HG02798 (cell line): ENCODE measurements around the gene PLAGL2.
"Not testable (repeated sequence)": the region's sequence is repeated elsewhere in the genome, so short reads cannot be mapped to it uniquely, and the experiment has no call there.

ENCODE experiments used
- ATAC-seq: cut with Tn5 transposase; IDR thresholded peaks from one replicate; pipeline ENCODE4 v1.9.1; 2021; ENCODE audit warnings: mild to moderate bottlenecking; ENCODE audit not compliant: unreplicated experiment, poor library complexity

Gene PLAGL2

DNA sequence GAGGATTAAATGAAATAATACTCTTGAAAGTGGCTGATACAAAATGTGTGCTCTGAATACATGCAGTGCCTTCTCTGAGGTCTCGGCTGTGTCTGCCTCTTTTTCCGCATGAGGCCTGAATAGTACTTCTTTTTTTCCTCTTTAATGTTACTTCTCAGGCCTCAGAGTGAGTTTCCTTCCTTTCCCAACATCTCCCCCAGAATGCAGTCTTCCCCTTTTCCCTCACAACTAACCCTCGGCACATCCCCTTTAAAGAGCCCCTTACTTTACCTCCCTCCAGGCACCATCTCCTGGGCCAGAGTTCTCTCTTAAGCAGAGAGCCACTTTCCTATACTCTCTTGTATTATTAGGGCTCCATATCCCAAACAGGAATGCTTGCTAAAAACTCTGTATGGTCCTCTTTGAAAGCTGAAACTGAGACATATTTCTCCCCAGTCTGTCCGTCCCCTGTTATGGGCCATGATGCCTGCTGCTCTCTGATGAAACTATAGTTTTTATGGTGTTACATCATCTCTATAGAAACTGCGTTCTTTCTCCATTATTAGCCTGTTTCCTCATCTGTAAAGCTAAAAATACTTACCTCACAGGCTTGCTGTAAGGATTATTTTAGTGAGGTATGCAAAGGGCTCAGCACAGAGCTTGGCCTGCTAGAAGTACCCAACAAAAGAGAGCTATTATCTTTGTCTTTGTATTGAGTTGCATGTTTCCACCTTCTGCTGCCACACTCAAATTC, 2.3 kb downstream of the PLAGL2 start:
- ATAC-seq, result no peak

DNA sequence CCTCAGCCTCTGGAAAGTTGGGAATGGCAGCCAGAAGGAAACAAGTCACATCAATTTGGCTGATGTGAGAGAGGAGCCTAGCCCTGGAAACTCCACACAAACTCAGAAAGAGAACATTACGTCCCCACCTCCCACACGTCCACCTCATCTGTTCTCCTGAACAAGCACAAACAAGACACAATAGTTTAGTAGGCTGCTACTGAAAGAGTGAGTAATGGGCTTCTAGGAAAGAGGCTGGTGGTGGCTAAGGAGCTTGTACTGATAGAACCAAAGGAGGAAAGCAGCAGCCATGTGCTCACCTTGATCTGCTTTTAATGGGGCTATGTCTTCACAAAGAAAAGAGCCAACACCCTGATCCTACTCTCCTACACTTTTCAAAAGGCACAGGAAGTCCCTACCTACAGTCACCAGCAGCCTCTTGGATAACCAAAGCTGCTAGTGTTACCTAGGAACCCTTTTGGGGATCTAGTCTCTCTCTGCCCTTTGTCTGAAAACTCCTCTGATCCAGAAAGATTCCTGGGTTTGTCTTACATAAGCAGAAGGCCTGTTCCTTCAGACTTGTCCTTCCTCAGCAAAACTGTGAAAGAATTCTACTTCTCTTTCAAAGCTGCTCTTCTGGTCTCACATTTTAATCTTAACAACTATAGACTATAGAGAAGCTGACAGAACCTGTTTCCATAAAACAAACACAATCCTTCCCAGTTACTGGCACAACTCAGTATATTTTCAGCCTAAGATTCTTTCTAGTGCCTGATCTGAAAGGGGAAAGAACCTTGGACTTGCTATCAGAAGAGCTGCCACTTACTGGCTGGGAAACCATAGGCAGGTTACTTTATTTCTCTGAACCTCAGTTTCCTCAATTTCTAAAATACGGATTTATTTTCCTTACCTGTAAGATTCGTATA, 3.1 kb downstream of the PLAGL2 start:
- no peak for ATAC-seq

DNA sequence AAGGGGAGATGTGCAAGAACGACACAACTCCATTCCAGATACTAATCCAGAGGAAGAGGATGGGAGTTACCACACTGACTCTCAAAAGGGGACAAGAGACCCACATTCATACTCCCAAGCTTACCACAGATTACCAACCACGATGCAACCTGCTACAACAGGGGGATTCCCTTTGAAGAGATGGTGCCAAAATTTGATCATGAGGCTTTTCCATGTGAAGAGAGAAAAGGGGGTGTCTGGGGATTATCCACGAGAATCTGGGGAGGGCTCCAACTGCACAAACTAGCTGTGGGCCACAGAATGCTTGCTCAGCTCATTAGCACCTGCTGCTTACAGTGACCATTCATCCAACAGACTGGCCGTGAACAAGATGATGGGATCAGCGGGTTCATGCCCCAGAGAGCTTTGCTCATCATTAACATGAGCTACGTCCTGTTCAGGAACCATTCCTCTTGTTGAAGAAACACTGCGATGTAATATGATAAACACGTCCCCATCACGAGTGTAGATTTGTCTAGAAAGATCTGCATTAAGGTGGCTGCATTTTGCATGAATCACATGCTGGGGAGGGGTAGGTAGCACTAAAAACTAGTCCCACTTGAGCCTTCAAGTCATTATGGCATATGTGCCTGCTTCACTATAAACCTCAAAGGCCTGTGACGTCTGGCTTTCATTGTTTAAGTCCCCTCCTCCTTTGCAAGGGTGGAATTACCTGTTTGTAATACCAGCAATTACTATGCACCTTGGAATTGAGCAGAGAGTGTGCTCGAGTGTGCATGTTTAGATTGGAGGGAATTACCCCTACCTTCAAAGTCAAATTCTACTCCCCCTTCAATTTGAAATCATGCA, 4.0 kb downstream of the PLAGL2 start:
- ATAC-seq, result no peak

DNA sequence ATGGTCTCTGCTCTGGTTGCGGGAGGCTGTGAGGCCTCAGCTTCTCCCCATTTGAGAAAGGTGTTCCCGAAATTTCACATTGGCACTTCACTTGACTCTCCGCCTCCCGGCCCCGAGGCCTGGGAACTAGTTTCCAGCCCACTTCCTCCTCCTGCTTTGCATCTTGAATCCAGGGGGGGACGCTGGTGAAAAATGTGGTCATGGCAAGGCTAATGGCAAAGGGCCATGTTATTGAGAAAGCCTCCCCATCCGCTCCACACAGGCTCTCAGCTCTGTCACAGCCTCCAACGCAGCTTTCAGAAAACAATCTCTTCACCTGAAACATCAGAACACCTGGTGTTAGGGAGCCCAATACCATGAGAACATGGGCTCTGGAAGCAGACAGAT, 5.6 kb downstream of the PLAGL2 start:
- ATAC-seq, result no peak

DNA sequence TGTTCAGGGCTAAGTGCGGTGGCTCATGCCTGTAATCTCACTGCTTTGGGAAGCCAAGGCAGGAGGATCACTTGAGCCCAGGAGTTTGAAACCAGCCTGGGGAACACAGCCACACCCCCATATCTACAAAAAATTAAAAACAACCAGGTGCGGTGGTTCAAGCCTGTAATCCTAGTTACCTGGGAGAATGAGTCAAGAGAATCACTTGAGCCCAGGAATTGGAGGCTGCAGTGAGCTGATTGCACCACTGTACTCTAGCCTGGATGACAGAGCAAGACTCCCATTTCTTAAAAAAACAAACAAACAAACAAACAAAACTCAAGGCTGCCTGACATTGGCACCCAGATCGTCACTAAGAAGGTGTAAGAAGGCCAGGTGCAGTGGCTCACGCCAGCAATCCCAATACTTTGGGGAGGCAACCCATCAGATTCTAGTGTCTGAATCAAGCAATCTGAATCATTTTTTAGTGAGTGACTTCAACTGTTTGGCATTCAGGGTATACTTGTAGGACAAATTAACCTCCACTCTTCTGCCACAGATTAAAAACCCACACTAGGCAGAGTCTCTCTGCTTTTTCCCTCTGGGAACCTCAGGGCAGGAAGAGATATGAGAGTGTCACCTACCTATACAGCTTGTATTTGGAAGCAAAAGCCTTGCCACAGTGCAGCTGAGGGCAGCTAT, 6.1 kb downstream of the PLAGL2 start:
- ATAC-seq, result no peak

DNA sequence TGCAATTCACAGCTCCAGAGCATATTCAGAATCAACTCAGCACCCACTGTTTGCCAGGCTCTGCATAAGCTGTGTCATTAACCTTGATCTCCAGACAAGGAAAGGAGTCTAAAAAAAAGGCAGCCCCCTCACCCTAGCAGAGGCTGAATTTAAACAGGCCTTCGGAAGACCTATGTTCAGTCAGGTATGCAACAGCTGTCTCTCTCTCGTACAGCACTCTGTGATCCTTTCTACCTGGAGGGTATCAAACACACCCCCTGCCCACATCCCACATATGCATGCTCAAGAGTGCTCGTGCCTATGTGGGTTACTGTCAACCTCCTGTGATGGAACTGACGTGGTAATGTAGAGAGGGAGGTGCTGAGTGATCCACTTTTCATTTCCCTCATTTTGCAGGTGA, 8.5 kb downstream of the PLAGL2 start:
- no peak for ATAC-seq

DNA sequence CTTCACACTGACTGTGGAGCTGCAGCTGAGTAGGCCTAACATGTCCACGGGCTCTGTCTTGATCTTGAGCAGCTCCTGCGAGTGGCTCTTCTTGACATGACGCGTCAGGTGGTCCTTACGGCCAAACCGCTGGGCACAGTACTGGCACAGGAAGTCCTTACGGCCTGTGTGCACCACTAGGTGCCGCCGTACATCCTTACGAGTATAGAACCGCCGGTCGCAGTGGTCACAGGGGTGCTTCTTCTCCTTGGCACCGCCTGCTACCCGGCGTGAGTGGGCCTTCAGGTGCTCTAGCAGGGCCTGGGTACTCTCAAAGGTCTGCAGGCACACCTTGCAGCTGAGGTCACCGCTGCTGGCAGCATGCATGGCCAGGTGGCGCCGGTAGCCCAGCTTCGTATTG, 10.4 kb downstream of the PLAGL2 start:
- ATAC-seq, result not testable (repeated sequence)

DNA sequence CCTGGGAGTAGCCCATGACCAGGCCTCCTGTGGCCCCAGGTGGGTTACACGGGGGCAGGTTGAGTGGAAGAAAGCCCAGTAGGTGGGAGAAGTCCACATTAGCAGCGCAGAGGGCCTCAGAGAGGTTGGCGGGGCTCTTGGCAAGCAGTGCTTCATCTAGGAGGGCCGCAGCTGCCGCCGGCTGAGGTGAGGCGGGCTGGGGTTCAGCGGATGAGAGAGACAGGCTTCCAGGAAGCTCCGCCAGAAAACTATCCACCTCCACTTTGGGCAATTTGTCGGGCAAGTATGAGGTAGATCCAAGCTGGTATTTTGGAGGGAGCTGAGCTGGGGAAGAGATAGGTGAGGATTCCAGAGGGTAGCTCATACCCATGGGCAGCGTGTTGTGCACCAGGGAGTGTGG, 10.9 kb downstream of the PLAGL2 start:
- not testable (repeated sequence) for ATAC-seq

DNA sequence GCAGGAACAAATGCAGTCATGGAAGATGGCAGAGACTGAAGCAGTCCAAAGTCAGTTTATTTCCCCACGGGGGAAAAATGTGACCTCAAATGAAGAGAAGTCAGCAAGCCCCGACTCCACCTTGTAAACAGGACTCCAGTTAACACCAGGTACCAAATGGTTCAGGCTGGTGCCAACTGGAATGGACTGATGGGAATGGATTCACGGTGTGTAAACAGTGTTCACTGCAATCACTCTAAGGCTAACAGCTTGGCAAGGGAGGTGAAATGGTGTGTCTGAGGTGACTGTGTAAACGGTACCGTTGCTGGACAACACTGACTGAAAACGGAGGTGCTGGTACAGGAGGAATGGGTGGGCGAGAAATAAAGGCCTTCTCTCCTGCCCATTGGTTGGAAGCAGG, 12.0 kb downstream of the PLAGL2 start:
- ATAC-seq, result no peak

DNA sequence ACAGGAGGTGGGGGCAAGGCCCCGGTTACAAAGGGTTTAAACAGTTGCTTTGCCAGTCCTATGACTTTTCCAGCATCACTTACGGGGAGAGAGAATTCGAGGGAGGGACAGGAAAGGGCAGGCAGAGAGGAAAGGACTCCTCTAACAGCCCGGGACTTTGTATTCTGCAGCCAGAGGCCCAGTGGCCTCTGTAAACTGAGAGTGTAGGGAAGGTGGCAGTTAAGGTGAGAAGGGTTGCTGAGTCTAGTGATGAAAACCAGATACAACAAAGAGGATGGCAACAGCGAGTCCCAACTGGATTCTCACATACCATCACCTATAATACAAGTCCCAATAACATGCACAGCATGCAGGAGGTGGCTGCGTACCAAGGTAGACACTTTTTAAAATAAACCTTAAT, 13.5 kb downstream of the PLAGL2 start:
- no peak for ATAC-seq

DNA sequence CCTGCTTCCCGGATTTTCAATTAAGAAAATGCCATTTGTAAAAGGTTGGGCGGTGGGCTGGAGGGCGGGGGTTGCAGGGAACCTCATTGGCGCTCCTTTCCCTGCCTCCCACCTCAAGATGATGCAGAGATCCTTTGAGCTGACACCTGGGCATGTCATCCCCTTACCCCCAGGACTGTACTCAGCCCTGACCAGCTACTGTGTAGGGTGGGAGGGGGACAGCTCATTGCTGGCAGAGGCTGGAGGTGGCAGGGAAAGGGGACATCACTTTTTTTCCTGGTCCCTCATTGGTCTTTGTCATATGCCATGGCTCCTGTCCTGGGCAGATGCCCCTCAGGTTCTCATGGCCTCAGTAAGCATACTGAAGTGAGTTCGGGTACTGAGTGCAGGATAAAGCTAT, 14.2 kb downstream of the PLAGL2 start:
- ATAC-seq, result not testable (repeated sequence)

DNA sequence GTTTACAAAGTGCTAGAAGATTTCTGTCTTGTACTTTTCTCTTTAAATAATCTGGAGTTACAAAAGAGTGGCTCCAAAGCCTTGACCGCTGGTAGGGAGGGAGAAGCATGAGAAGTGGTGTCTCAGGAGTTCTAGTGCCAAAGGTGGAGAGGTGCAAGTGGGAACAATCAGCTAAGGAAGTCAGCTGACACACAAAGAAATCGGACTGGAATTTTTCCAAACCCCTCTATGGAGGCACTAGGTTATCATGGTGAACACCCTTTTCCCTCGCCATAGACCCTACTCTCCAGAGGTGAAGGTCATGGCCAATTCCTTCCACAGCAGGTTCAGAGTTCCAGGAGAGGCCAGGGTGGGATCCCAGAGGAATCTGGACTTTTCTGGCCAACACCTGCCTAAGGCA, 14.8 kb downstream of the PLAGL2 start:
- ATAC-seq, result no peak

DNA sequence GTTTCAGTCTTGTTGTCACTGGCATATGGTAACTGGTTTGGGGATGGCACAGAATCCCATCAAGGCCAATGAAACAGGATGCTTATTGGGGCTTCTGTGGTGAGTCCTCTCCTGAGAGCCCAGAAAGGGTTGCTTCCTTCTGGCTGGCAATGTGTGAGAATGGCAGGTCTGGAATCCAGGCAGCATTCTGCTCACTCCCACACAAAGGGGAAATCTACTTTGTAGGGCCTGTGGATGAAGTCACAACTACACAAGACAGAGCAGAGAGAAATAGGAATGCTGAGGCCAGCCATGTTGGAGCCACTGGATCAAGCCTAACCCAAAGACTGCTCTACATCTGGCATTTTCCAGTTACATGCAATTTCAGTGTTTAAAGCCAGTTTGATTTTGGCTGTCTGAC, 15.7 kb downstream of the PLAGL2 start:
- no peak for ATAC-seq

DNA sequence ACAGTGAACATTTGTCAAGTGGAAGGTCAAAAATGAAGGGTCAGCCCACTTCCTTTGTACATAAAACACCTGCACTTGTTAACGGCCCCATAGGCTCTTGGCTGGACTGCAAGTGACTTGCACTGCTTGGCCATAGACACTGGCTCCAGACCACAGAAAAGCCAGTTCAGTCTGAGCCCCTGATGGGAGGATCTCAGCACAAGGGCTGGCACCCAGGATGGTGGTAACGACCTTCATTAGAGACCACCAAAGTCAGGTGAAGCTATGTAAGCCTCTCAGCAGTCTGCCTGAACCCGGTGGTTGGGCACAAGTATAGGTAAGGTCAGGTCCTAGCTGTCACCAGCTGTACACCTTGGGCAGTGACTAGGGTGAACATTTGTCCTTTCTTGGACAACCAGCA, 16.1 kb downstream of the PLAGL2 start:
- ATAC-seq, result no peak

DNA sequence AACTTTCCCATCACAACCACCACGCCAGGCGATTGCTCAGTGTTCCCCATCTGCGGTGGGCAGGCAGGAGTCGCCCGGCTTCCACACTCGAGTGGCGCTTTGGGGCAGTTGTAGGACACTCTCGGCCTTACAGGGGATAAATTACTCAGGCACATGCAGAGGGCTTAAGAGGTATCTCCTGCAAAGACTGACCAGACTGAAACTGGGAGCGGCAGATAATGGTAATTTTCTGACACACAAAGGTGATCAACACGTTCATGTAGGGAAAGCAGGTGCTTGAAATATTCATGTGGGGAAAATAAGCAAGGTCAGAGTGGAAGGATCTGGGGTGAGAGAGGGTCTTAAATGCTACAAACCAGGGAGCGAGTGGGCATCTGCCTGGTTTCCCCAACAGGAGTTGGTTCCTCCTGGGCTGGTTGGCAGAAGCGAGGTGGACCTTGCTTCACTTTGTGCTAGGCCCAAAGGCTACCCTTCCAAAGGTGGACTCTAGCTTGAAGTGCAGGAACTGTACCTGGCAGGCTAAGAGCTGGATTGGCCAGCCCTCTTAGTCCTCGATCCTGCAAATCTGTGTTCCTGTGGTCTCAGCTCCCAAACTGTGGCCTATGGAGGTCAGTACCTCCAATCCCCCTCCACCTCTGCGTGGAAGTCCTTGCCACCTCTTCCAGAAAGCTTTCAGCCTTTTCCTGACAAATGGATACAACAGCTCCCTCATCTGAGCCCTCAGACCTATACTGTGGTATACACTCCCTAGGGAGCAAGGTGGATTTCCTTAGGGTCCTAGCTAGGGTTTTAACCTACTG, 16.7 kb downstream of the PLAGL2 start:
- no peak for ATAC-seq

DNA sequence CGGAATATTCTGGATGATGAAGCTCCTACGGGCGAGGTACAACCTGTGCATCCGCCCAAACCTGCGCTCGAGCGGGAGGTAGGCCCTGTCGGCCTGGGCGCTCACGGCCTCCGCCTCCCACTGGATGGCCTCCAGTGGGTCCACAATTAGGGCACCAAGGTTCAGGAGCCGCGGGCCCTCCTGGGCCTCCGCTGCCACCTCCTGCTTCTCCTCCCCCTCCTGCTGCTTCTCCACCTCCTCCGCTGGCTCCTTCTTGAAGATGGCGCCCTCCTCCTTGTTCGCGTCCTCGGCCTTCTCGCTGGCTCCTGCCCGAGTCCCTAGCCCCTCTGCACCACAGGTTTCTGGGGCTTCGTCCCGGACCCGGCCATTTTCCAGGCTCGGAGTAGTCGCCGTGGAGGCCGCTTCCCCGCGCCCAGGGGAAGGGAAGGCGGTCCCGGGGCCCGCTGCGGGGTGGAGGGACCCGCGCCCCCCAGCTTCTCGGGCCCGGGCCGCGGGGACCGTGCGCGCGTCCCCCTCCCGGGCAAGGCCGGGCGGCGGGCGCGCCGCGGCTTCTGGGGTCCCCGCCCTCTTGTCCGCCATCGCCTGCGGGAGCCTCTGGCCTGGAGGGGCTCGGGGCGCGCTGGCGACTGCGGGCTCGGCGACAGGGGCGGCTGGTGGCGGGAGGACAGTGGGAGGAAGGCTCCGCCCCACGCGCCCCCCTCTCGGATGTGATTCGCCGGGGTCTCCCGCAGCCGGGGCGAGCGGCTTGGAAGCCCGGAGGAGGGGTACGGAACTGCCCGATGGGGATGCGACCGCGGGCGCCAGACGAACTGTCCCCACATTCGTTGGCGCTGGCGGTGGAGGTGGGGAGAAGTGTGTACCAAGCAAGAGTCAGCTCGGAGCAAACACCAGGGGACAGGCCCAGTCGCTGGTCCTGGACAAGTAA, 17.6 kb downstream of the PLAGL2 start:
- ATAC-seq, result no peak

DNA sequence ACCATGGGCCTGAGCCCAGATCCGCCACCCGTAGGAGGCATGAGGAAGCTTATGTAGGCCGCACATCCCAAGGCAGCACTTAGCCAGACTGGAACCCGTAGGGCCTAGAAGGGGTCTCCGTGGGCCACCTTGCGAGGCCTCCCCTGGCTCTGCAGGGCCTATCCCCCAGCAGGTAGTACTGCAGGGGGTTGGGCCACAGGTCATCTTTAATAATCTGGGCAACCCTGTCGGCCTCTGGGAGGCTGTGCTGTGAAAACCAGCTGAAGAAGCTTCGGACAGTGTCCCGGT, 18.5 kb downstream of the PLAGL2 start:
- ATAC-seq, result no peak

DNA sequence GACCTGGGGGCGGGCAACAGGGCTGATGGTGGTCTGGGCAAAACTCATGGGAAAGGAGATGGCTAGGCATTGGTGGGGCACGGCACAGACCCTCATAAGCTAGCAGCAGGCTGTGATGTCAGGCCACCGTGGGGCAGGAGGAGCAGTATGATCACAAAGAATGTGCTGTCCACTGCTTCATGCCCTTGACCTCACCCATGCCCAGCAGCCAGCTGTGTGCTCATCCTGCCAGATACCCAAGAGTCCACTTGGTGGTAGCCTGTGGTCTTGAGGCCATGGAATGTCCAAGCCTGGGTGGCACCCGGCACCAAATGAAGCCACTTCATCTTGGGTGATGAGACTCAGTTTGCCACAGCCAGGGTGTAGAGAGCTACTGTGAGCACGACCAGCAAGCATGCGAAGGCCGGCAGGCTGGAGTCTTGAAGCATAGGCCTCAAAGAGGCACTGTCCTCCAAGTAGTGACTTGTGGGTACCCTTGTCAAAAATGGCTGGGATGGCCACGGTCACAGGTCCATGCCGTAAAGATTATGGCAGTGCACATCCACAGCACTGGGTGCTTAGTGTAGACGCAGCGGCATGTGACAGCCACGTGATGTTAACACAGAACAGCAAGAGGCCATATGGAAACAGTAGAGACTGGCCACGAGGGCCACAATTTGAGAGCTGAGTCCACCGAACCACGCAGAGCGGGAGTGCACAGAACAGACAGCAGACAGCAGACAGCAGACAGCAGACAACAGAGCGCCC, 19.0 kb downstream of the PLAGL2 start:
- no peak for ATAC-seq
